Measurements from ENCODE around the gene TM9SF4. TPM values are rescaled to one million over a fixed set of nuclear protein-coding genes. Genes with fewer than 3 reads are reported as not detected.

Gene TM9SF4
- total and polyA plus RNA-seq, 2 of the 8 experiments (the other 6 are each of a cell fraction or from before 2014, with no cell fraction given): 38.4 to 68.7 TPM

DNA sequence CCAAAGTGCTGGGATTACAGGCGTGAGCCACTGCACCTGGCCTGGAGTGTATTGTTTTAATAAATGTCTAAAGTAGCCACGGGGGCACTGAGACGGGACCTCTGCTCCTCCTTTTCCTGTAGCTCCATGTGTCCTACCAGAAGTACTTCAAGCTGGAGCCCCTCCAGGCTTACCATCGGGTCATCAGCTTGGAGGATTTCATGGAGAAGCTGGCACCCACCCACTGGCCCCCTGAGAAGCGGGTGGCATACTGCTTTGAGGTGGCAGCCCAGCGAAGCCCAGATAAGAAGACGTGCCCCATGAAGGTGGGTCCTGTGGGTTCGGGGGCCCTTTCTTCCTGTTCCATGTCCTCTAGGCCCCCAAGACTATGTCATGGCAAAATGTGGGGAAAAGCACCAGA lies 105.6 kb downstream of the TM9SF4 start:
- DNase-seq (ENCODE audit: low read depth in 1 of 2, low spot score in 2 of 2): no peak
- H3K18ac ChIP-seq (ENCODE audit: extremely low read depth, low read length): no peak overlapping the region
- H3K9ac ChIP-seq (replicated peaks in 1 of 4; ENCODE audit: extremely low read depth in 1 of 4, low read depth in 3 of 4, low read length in 3 of 4): no peak overlapping the region
- H3K27ac ChIP-seq (ENCODE audit: low read depth, low read length): no peak overlapping the region
- peaks cover 0 to 4% of the 10 kb centered on the region in 2 experiments for H4K20me1 ChIP-seq (replicated peaks in 1 of 2; ENCODE audit: control insufficient read depth in 1 of 2, insufficient read depth in 2 of 2, low read length in 2 of 2)
- no peak overlapping the region for H2BK12ac ChIP-seq (ENCODE audit: low read depth, low read length)
- H3K14ac ChIP-seq (ENCODE audit: insufficient read length): no peak overlapping the region
- peaks cover 29 to 39% (median 36%) of the 10 kb centered on the region in 4 experiments for H3K36me3 ChIP-seq (ENCODE audit: control insufficient read depth in 2 of 4, insufficient read depth in 4 of 4, low read length in 3 of 4)
- no peak overlapping the region for H2BK120ac ChIP-seq (replicated peaks; ENCODE audit: low read depth, low read length)
- H2AFZ ChIP-seq (ENCODE audit: low read length): no peak overlapping the region
- no peak overlapping the region for H4K5ac ChIP-seq (ENCODE audit: insufficient read length, low read depth, low read length)
- H4K8ac ChIP-seq (ENCODE audit: extremely low read depth, insufficient read depth, low read length): no peak overlapping the region
- H3K4me1 ChIP-seq (replicated peaks in 1 of 4; ENCODE audit: control insufficient read depth in 3 of 4, insufficient read depth in 4 of 4, low read length in 3 of 4): no peaks in the 10 kb centered on the region
- H3K56ac ChIP-seq (replicated peaks; ENCODE audit: insufficient read length, low read depth, low read length): no peak overlapping the region
- no peak for FAIRE-seq
- H3K4me3 ChIP-seq (ENCODE audit: extremely low read depth in 1 of 4, insufficient read depth in 2 of 4, low read depth in 3 of 4, low read length in 4 of 4): no peak overlapping the region
- no peak overlapping the region for H3K4ac ChIP-seq (replicated peaks; ENCODE audit: insufficient read length, low read depth, low read length)
- ChIA-PET CTCF (ENCODE audit: partially characterized antibody) (interaction anchor here (1.0 kb wide), 1 partner anchor 220 kb away, joined by 3 read pairs; no protein-coding TSS in a partner anchor), POLR2A (ENCODE audit: partially characterized antibody) (interaction anchor here (0.7 to 3.4 kb wide), 6 partner anchors 9 to 139 kb away, joined by 3 to 16 read pairs (median 4); no protein-coding TSS in a partner anchor)
- H3K27me3 ChIP-seq (replicated peaks in 1 of 4; ENCODE audit: control insufficient read depth in 3 of 4, extremely low read depth in 1 of 4, insufficient read depth in 3 of 4, low read length in 3 of 4): no peaks in the 10 kb centered on the region
- H3K79me1 ChIP-seq (ENCODE audit: low read depth, low read length): no peaks in the 10 kb centered on the region; the same call in 1 of the 2 replicates
- no peak overlapping the region for H2BK15ac ChIP-seq (ENCODE audit: low read length)
- TF ChIP-seq, protein P1, sequence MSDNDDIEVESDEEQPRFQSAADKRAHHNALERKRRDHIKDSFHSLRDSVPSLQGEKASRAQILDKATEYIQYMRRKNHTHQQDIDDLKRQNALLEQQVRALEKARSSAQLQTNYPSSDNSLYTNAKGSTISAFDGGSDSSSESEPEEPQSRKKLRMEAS (IDR thresholded peaks at IDR 0.05): no peak
- TF ChIP-seq ZNF274 (IDR thresholded peaks at IDR 0.05; ENCODE audit: borderline replicate concordance, extremely low read depth, low read length) (no peak), BCL11A (IDR thresholded peaks at IDR 0.05; ENCODE audit: low read depth in 2 of 2, low read length in 2 of 2) (no peak), EZH2 (IDR thresholded peaks at IDR 0.05; ENCODE audit: low read depth, low read length, severe bottlenecking) (no peak), KDM4A (IDR thresholded peaks at IDR 0.05; ENCODE audit: low read depth, low read length, severe bottlenecking) (no peak), GTF2F1 (IDR thresholded peaks at IDR 0.05; ENCODE audit: borderline replicate concordance, low read depth, low read length) (no peak), PHF8 (conservative IDR thresholded peaks at IDR 0.05; ENCODE audit: low read depth, low read length) (no peak), CREB1 (IDR thresholded peaks at IDR 0.05) (no peak), HDAC2 (IDR thresholded peaks at IDR 0.05; ENCODE audit: borderline replicate concordance in 1 of 2, low read depth in 2 of 2, low read length in 2 of 2) (no peak), YY1 (IDR thresholded peaks at IDR 0.05; ENCODE audit: low read depth, low read length) (no peak), SIN3A (conservative IDR thresholded peaks at IDR 0.05 in 1 of 2, IDR thresholded peaks at IDR 0.05 in 1 of 2; ENCODE audit: low read depth in 1 of 2, low read length in 2 of 2) (no peak), POU5F1 (IDR thresholded peaks at IDR 0.05; ENCODE audit: low read depth, low read length) (no peak)
- H2AK5ac ChIP-seq (ENCODE audit: low read depth, low read length): no peak overlapping the region
- H3K9me3 ChIP-seq (ENCODE audit: insufficient read depth in 2 of 2, low read depth in 1 of 2, low read length in 1 of 2): no peaks in the 10 kb centered on the region
- no peak overlapping the region for H2BK20ac ChIP-seq (ENCODE audit: low read length)
- no peak overlapping the region for H4K91ac ChIP-seq (replicated peaks; ENCODE audit: insufficient read length, low read length)
- no peaks in the 10 kb centered on the region for H3K23me2 ChIP-seq (ENCODE audit: low read depth, low read length)
- 92% methylated on average over 8 of the region's 8 CpGs; no CpG with 5 or more reads in 1 of the 2 experiments for WGBS, 2 experiments (ENCODE audit: extremely low coverage in 1 of 2, insufficient coverage in 1 of 2, insufficient read length in 1 of 2, insufficient replicate concordance in 2 of 2, low coverage in 1 of 2, low lambda C conversion rate in 2 of 2, missing lambda C conversion rate in 1 of 2)
- no peak overlapping the region for H3K4me2 ChIP-seq (ENCODE audit: insufficient read depth in 1 of 2, low read depth in 2 of 2, low read length in 2 of 2)
- no peak overlapping the region for H3K23ac ChIP-seq (ENCODE audit: insufficient read length)
- no peak overlapping the region for H2BK5ac ChIP-seq (ENCODE audit: low read depth, low read length)
- H3K79me2 ChIP-seq (ENCODE audit: control insufficient read depth in 1 of 2, insufficient read depth in 2 of 2, low read length in 2 of 2): no peaks in the 10 kb centered on the region

Measured in H1 (cell line).